ENCODE results near the gene STOM.

STOM gene

DNA sequence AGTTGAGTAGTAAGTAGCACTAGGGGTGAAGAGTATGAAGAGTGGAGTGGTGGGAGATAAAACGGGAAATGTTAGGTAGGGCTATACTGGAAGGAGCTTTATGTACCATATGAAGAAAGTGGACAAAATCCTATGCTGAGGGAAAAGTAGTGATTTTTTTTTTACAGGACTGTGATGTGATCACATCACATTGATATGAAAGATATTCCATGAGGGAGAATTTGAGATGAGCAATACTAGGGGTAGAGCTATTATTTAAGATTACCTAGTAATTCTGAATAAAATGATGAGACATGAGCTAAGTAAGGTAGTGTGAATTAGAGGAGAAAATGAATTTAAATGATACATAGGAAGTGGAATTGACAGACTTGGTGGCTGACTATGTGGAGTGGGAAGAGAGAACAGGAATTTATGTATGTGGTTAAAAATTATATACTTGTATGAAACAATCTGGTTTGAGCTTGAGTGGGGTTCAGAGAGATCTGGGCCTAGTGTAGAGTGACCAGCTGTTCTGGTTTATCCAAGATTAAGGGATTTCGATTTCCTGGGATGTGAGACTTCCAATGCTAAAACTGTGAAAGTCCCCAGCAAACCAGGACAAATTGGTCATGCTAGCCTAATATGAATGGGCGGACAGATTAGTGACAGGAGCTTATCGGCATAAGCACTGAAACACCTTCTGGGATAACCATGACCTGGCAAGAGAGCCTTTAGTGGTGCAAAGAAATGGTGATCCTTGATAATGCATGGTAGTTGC is 29.3 kb upstream of the STOM start (continued):
- TF ChIP-seq, protein P1, sequence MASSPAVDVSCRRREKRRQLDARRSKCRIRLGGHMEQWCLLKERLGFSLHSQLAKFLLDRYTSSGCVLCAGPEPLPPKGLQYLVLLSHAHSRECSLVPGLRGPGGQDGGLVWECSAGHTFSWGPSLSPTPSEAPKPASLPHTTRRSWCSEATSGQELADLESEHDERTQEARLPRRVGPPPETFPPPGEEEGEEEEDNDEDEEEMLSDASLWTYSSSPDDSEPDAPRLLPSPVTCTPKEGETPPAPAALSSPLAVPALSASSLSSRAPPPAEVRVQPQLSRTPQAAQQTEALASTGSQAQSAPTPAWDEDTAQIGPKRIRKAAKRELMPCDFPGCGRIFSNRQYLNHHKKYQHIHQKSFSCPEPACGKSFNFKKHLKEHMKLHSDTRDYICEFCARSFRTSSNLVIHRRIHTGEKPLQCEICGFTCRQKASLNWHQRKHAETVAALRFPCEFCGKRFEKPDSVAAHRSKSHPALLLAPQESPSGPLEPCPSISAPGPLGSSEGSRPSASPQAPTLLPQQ (tag by site-specific recombination; IDR thresholded peaks at IDR 0.05) = no peak
- TF ChIP-seq, protein P2, sequence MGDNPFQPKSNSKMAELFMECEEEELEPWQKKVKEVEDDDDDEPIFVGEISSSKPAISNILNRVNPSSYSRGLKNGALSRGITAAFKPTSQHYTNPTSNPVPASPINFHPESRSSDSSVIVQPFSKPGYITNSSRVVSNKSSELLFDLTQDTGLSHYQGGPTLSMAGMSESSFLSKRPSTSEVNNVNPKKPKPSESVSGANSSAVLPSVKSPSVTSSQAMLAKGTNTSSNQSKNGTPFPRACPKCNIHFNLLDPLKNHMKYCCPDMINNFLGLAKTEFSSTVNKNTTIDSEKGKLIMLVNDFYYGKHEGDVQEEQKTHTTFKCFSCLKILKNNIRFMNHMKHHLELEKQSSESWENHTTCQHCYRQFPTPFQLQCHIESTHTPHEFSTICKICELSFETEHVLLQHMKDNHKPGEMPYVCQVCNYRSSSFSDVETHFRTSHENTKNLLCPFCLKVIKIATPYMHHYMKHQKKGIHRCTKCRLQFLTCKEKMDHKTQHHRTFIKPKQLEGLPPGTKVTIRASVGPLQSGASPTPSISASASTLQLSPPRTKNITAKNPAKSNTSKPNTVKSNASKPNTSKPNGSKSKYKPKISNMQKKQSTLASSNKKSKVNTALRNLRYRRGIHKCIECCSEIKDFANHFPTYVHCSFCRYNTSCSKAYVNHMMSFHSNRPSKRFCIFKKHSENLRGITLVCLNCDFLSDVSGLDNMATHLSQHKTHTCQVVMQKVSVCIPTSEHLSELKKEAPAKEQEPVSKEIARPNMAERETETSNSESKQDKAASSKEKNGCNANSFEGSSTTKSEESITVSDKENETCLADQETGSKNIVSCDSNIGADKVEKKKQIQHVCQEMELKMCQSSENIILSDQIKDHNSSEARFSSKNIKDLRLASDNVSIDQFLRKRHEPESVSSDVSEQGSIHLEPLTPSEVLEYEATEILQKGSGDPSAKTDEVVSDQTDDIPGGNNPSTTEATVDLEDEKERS (tag by site-specific recombination; IDR thresholded peaks at IDR 0.05) = no peak

DNA sequence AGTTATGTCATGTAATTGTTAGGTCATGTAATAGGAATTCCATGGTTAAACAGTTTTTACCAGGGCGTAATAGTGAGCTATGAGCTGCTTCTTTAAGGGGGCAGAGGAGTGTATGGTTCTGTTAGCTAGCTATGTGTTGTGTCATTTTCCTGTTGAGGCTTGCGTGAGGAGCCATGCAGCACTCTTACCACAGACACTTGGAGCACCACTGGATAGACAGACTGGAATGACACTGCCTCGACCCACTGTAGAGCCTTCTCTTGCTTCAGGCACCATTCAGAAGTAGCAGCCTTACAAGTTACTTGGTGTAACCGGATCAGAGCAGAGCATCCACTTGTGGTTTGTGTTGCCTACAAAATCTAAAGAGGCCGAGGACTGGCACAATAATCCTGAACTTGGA is 28.3 kb upstream of the STOM start:
- Histone ChIP-seq H3K9me3 (ENCODE audit: control insufficient read depth, insufficient read depth, low read depth, low read length) (no peaks in the 10 kb centered on the region), H3K4me1 (ENCODE audit: control insufficient read depth, insufficient read depth, low read length) (no peaks in the 10 kb centered on the region), H3K4me3 (ENCODE audit: low read depth, low read length) (no peak overlapping the region), H3K36me3 (ENCODE audit: control insufficient read depth in 2 of 2, insufficient read depth in 1 of 2, low read length in 2 of 2) (no peaks in the 10 kb centered on the region), H3K27ac (ENCODE audit: extremely low read depth, low read depth, low read length) (no peak overlapping the region)
- ChIA-PET POLR2A (interaction anchor here (0.7 to 1.1 kb wide), 3 partner anchors 78 to 277 kb away, joined by 3 read pairs; partner anchors contain the start of gene RAB14), CTCF (interaction anchor here (0.5 to 8.2 kb wide), 16 partner anchors 12 to 977 kb away, joined by 3 to 236 read pairs (median 5); no protein-coding TSS in a partner anchor)
- TF ChIP-seq ZNF629 (tag by site-specific recombination; IDR thresholded peaks at IDR 0.05) (no peak), ZFP3 (tag by site-specific recombination; IDR thresholded peaks at IDR 0.05; ENCODE audit: low read depth) (no peak), ZNF785 (tag by site-specific recombination; IDR thresholded peaks at IDR 0.05) (no peak), ZNF24 (tag by site-specific recombination; IDR thresholded peaks at IDR 0.05) (no peak), ZNF423 (tag by site-specific recombination; IDR thresholded peaks at IDR 0.05) (no peak), ZNF324 (tag by site-specific recombination; IDR thresholded peaks at IDR 0.05) (no peak), ZNF76 (tag by site-specific recombination; IDR thresholded peaks at IDR 0.05; ENCODE audit: borderline replicate concordance, low read depth) (no peak), OSR2 (tag by site-specific recombination; IDR thresholded peaks at IDR 0.05) (no peak), REPIN1 (tag by site-specific recombination; IDR thresholded peaks at IDR 0.05; ENCODE audit: low read depth) (no peak), ZNF132 (tag by site-specific recombination; IDR thresholded peaks at IDR 0.05; ENCODE audit: borderline replicate concordance) (no peak), ZNF830 (tag by site-specific recombination; IDR thresholded peaks at IDR 0.05; ENCODE audit: low read depth) (no peak), ZNF600 (tag by site-specific recombination; IDR thresholded peaks at IDR 0.05) (no peak), ZNF112 (tag by site-specific recombination; IDR thresholded peaks at IDR 0.05) (no peak), WT1 (tag by site-specific recombination; IDR thresholded peaks at IDR 0.05) (no peak)
- TF ChIP-seq, protein P3, sequence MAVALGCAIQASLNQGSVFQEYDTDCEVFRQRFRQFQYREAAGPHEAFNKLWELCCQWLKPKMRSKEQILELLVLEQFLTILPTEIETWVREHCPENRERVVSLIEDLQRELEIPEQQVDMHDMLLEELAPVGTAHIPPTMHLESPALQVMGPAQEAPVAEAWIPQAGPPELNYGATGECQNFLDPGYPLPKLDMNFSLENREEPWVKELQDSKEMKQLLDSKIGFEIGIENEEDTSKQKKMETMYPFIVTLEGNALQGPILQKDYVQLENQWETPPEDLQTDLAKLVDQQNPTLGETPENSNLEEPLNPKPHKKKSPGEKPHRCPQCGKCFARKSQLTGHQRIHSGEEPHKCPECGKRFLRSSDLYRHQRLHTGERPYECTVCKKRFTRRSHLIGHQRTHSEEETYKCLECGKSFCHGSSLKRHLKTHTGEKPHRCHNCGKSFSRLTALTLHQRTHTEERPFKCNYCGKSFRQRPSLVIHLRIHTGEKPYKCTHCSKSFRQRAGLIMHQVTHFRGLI (tag by site-specific recombination; IDR thresholded peaks at IDR 0.05) = no peak
- TF ChIP-seq, protein P4, sequence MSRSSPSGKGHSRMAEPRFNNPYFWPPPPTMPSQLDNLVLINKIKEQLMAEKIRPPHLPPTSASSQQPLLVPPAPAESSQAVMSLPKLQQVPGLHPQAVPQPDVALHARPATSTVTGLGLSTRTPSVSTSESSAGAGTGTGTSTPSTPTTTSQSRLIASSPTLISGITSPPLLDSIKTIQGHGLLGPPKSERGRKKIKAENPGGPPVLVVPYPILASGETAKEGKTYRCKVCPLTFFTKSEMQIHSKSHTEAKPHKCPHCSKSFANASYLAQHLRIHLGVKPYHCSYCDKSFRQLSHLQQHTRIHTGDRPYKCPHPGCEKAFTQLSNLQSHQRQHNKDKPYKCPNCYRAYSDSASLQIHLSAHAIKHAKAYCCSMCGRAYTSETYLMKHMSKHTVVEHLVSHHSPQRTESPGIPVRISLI (tag by site-specific recombination; IDR thresholded peaks at IDR 0.05) = no peak
- TF ChIP-seq, protein P5, sequence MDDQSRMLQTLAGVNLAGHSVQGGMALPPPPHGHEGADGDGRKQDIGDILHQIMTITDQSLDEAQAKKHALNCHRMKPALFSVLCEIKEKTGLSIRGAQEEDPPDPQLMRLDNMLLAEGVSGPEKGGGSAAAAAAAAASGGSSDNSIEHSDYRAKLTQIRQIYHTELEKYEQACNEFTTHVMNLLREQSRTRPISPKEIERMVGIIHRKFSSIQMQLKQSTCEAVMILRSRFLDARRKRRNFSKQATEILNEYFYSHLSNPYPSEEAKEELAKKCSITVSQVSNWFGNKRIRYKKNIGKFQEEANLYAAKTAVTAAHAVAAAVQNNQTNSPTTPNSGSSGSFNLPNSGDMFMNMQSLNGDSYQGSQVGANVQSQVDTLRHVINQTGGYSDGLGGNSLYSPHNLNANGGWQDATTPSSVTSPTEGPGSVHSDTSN (CRISPR knock-in tag; IDR thresholded peaks at IDR 0.05) = no peak
- TF ChIP-seq, protein P6, sequence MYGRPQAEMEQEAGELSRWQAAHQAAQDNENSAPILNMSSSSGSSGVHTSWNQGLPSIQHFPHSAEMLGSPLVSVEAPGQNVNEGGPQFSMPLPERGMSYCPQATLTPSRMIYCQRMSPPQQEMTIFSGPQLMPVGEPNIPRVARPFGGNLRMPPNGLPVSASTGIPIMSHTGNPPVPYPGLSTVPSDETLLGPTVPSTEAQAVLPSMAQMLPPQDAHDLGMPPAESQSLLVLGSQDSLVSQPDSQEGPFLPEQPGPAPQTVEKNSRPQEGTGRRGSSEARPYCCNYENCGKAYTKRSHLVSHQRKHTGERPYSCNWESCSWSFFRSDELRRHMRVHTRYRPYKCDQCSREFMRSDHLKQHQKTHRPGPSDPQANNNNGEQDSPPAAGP (tag by site-specific recombination; IDR thresholded peaks at IDR 0.05) = no peak
